Urinary bladder (tissue), 4 donors: ENCODE measurements around the gene TFAP2A. TPM values are rescaled to one million over a fixed set of nuclear protein-coding genes. Genes with fewer than 3 reads are reported as not detected.

ENCODE experiments used
- DNase-seq: peaks from one replicate; pipeline ENCODE4 v3.0.0-alpha.2; 2015; ENCODE audit errors: extremely low spot score
- H3K27ac ChIP-seq: one replicate; pipeline ENCODE4 v1.5.1; 2013; ENCODE audit warnings: low read depth, mild to moderate bottlenecking, moderate library complexity
- H3K36me3 ChIP-seq: one replicate; pipeline ENCODE4 v1.6.1; 2013; ENCODE audit warnings: mild to moderate bottlenecking, moderate library complexity; ENCODE audit not compliant: insufficient read depth
- H3K4me1 ChIP-seq: one replicate; pipeline ENCODE4 v1.6.1; 2013; ENCODE audit warnings: mild to moderate bottlenecking, moderate library complexity; ENCODE audit not compliant: insufficient read depth
- H3K4me3 ChIP-seq: one replicate; pipeline ENCODE4 v1.5.1; 2013; ENCODE audit warnings: low read depth, low read length
- WGBS: extraction: QIAGEN DNeasy Blood & Tissue Kit; methylation state at CpG from one replicate; pipeline ENCODE4 v1.1.7; 2013; 5-methylcytosine and 5-hydroxymethylcytosine counted together
- polyA plus RNA-seq: library from polyadenylated mRNA; stranded (reverse); fragments of 200-250 nt; gene quantifications from one replicate; pipeline ENCODE4 v1.2.3, GENCODE V29; 2013
- small RNA-seq: library from RNA; depleted of rRNA; stranded (forward); fragments of <200 nt; gene quantifications from one replicate; pipeline ENCODE3, GENCODE V24; 2014
- total RNA-seq: library from RNA; depleted of rRNA; stranded (reverse); fragments of >200 nt; gene quantifications from one replicate; pipeline ENCODE4 v1.2.3, GENCODE V29; 2014
- donor health status: healthy with polysubstance abuse.
- donor health status: healthy.

Gene TFAP2A
- total and polyA plus RNA-seq, 2 donors = 1.1 to 1.6 TPM

DNA sequence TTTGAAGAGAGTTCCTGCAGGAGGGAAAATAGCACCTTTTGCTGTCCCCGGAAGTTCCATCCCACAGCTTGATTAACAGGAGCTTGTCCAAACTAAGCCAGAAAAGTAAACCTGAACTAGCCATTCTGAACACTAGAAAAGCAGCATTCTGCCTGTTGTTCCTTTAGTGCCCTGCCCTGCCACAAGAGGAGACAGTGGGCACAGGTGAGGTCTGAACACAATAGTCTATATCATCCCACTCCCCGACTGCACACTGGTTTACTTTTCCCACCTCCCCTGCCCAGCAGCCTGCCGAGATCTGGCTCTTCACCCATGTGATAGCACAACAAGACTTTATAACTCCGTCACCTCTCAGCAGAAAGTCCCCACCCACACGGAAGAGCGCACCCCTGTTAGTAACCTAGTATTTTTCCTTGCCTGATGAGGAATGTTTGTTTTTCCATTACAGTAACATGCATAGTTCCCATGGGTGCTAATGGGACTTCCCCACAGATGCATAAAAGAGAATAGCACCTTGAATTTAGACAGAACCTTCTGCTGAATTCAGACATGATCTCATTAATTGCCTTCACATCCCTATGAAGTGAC, 59.7 kb downstream of the TFAP2A start:
- Histone ChIP-seq H3K4me1 (no peaks in the 10 kb centered on the region), H3K27ac (no peak overlapping the region), H3K36me3 (no peaks in the 10 kb centered on the region), H3K4me3 (no peak overlapping the region)
- 66% methylated on average over 6 of the region's 6 CpGs for WGBS
- DNase-seq = no peak

DNA sequence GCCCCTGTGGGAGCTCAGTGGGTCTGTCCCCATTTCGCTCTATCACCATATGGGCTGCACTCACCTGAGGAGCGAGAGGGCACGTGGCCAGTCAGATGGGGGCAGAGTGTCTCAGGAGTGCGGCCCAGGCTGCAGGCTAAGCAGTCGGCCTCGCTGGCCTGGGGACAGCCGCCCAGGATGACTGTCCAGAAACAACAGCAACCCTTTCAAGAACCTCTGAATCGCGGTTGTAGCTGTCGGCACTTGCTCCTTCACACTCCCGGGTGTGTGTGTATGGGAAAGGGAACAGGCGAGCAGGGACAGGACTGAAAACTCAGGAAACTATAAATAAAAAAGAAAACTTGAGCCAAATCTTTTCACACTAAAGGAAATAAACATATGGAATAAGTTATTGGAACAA, 63.1 kb downstream of the TFAP2A start:
- no peaks in the 10 kb centered on the region for H3K36me3 ChIP-seq
- DNase-seq = no peak
- no peak overlapping the region for H3K27ac ChIP-seq
- 49% methylated on average over 12 of the region's 12 CpGs for WGBS
- H3K4me1 ChIP-seq = no peaks in the 10 kb centered on the region
- H3K4me3 ChIP-seq = no peak overlapping the region

DNA sequence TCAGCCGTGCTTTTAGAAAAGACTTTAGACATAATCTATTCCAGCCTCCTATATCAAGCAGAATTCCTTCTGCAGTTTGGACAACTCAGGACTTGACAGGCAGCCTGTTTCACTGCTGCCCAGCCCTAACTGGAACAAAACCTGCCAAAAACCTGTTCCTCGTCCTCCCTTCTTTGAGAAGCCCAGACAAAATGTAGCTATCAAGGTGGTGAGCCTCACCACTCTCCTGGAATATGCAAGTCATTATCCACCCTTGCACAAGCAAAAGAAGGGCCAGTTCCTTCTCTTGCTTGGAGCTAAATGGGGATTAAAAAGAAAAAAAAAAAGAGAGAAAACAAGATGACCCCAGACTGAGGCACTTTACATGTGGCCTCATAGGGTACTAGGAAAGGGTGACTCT, 64.2 kb downstream of the TFAP2A start:
- DNase-seq = no peak
- WGBS = 63% methylated on average over 2 of the region's 2 CpGs
- Histone ChIP-seq H3K36me3 (no peaks in the 10 kb centered on the region), H3K4me3 (no peak overlapping the region), H3K27ac (no peak overlapping the region), H3K4me1 (no peaks in the 10 kb centered on the region)

DNA sequence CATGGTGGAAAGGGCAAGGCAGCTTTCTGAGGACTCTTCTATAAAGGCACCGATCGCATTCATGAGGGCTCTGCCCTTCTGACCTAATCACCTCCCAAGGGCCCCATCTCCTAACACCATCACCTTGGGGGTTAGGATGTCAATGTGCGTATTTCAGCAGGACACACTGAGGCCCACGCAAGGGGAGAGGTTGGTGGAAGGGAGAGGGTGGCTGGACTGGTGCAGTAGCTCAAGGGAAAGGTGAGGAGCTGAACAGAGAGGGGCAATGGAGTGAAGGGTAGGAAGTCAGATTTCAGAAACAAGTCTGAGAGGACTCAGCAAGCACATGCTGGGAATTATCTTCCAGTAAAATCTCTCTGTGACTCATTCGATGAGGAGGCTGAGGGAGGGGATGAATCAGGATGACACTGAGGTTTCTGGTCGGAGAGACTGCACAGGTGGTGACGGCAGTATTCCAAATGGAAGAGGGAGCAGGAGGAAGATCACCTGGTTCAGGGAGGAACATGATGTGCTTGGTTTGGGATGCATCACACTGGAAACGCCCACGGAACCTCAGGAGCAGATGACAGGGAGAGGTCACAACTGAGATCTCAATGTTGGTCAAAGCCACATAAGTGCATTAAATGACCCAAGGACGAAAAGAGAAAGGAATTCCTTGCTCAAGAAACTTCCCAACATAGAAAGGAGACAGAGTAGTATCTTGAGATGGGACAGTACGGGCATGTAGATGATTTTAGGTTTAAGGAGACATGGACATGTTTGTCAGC, 67.1 kb downstream of the TFAP2A start:
- no peaks in the 10 kb centered on the region for H3K36me3 ChIP-seq
- no peak overlapping the region for H3K4me3 ChIP-seq
- 85% methylated on average over 11 of the region's 11 CpGs for WGBS
- no peaks in the 10 kb centered on the region for H3K4me1 ChIP-seq
- no peak overlapping the region for H3K27ac ChIP-seq
- no peak for DNase-seq

Small RNA genes within 50 kb of the gene (small RNA-seq; reads per million reads assigned to genes)
- gene MIR5689 = not detected

Other genes with a start within 250 kb of the TFAP2A start
- 15.0 TPM for gene GCNT2, start 106.3 kb upstream of the TFAP2A start, total RNA-seq
- 1.5 TPM for gene GCNT2, start 106.3 kb upstream of the TFAP2A start, polyA plus RNA-seq